CMK (cell line): ENCODE measurements around the gene MYO3A.

Experiments used
- DNase-seq: peaks from one replicate; pipeline ENCODE4 v3.0.0-alpha.2; 2010; ENCODE audit warnings: low read depth

MYO3A gene

DNA sequence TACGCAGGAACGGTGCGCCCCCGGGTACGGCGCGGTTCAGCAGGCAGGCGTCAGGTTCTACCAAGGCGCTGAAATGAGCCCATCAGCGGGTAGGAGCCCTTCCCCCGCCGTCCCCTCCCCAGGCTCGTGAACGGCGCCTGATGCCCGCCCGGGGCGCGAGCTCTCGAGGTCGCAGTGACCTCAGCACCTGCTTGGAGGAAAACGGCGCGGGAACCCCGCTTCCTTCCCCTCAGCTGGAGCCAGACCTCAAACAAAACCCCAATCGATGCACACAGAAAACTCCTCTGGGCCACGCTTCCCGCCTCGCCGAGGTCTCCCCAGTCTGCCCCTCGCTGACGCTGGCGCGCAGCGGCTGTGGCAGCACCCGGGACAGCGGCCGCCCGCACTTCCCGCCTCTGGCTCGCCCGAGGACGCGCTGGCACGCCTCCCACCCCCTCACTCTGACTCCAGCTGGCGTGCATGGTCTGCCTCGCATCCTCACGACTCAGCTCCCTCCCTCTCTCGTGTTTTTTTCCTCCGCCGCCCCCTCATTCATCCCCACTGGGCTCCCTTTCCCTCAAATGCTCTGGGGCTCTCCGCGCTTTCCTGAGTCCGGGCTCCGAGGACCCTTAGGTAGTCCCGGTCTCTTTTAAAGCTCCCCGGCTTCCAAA lies 282.0 kb downstream of the MYO3A start:
- no peak for DNase-seq

DNA sequence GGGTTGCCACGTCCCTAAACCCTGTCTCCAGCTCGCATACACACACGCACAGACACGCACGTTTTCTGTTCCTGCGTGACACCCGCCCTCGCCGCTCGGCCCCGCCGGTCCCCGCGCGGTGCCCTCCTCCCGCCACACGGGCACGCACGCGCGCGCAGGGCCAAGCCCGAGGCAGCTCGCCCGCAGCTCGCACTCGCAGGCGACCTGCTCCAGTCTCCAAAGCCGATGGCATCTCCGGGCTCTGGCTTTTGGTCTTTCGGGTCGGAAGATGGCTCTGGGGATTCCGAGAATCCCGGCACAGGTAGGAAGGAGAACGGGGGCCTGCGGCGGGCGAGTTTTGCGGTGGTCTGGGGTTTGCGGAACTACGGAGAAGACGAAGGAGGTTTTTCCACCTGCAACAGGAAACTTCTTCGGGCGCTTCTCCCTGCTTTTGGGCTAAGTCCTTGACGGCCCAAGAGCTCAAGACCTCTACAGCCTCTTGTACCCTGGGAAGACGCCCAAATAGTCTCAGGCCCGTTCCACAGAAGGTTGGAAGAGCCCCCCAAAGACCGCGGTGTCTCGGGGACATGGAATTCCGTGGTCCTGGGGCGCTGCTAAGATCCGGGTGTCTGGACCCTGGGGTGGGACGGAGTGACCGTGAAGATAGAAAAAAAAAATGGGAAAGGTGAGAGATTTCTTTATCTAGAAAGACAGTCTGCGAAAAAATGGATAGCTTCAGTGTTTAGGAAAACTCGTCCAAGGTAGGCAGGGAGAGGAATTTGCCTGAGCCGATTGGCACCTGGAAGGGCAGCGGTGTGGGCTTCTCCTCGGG lies 282.8 kb downstream of the MYO3A start, which contains the start of gene GAD2:
Gene GAD2, plus strand, starts transcription at position 190 of the 811 bp plus-strand sequence. Its CDS starts 36 bp downstream, at position 226.
- no peak for DNase-seq

GRCh38 chr10:26217396-26218086 lies 283.5 kb downstream of the MYO3A start:
- no peak for DNase-seq

GRCh38 chr10:26219676-26220075 lies 285.6 kb downstream of the MYO3A start:
- no peak for DNase-seq

- no peak for DNase-seq
These were observed 286.9 kb downstream of the MYO3A start for GRCh38 chr10:26220901-26221300.

DNA sequence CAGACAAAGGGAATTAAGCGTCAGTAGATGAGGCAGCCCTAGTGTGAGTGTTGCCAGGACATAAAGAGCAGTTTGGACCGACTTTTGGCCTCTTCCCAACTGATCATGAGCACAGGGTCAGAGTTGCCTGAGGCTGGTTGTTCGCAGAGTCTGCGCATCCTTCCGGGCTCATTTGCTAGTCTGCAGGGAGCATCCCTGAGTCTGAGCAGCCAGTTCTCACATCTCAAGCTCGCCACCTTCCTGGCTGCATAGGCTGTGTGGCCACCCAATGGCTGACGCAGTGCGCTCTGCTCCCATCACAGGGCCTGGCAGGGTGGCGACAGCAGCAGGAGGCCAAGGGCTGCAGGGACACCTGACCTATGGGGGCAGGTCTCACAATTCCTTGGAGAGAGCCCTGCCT lies 287.5 kb downstream of the MYO3A start:
- DNase-seq = no peak

DNA sequence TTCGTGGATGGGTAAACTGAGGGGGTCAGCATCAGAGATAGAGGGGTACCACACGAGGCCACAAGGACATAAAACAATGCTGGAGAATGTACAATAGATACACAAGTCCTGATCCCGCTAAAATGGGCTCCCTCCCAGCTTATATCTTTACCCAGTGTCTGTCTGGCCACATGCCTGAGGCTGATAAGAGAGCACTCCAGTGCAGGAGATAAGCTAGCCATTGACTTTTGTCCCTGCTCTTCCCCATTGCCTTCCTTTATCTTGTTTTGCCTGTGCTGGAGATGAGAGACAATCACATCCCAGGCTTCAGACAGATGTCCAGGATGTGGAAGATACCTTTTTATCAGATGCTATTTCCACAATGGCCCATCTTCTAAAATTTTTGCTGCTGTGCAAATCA lies 288.5 kb downstream of the MYO3A start:
- peak; percentile 20 for DNase-seq

DNA sequence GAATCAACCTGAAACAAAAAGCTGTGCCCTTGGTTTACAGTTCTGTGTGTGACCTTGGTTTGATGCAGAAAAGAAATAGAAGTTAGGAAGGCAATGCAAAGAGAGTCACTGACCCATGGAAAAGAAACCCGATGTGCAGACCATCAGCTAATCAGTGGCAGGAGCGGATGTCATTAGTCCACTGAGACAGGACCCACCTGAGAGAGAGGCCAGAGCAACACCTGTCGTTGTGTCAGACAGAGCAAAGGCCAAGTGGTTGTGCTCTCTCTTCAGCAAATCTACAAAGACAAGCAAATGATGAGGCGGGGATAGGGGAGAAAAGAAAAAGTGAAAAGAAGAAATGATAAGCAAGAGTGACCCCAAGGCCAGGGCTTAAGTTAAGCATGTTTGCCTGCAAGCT lies 291.3 kb downstream of the MYO3A start:
- DNase-seq = no peak

DNA sequence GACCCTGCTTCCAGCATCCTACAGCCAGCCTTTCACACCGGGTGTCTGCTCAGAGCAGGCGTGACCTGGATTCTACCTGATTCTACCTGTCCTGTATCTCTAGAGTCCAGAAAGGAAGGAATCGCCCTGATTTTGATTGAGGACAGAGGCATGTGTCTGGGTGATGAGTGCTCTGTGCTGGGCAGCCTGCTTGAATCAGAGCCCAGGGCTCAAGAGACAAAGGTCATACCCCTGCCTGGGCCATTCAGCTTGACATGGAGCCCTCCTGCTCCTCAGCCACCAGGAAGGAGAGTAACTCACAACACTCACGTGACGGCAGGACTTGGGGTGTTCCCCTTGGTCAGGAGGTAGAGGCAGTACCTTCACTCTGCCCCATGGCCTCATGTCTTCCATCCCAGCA lies 293.8 kb downstream of the MYO3A start:
- no peak for DNase-seq

- no peak for DNase-seq
These were observed 298.1 kb downstream of the MYO3A start for GRCh38 chr10:26232174-26232573.

GRCh38 chr10:26235761-26236160 lies 301.7 kb downstream of the MYO3A start:
- DNase-seq = no peak

GRCh38 chr10:26238378-26238777 lies 304.3 kb downstream of the MYO3A start:
- no peak for DNase-seq

GRCh38 chr10:26242706-26243350 lies 308.8 kb downstream of the MYO3A start:
- DNase-seq = no peak

- no peak for DNase-seq
These were observed 309.3 kb downstream of the MYO3A start for GRCh38 chr10:26243351-26243720.

GRCh38 chr10:26249681-26250080 lies 315.7 kb downstream of the MYO3A start:
- DNase-seq = no peak

DNA sequence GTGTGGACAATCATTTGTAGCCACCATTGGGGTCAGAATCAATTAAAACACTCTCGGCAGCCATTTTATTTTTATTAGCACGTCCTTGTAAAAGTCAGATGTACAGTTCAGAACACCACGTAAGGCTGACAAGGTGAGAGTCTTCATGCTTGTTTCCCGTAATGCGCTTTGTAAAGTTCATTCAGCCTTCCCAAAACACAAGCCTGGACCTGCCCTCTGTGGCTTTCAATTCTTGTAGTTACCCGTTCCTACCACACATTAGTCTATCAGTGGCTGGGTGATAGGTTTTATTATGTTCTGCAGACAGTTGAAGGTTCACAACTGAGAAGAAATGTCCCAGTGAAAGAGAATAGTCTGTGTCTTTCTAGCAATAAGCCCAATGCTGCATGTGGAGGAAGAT lies 317.9 kb downstream of the MYO3A start:
- no peak for DNase-seq

- no peak for DNase-seq
These were observed 320.6 kb downstream of the MYO3A start for GRCh38 chr10:26254616-26255015.

DNA sequence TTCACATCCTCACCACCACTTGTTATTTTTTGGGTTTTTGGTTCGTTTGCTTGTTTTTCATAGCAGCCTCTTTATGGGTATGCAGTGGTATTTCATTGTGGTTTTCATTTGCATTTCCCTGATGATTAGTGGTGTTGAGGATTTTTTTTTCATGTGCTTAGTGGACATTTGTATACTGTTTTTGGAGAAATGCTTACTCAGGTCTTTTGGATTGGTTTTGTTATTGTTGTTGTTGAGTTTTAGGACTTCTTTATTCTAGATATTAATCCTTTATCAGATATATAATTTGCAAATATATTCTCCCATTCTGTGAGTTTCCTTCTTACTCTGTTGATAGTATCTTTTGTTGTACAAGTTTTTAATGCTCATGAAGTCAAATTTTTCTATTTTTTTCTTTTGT lies 325.3 kb downstream of the MYO3A start:
- no peak for DNase-seq
